Fibroblast of skin of back (primary cell): Measurements from ENCODE around the gene PTBP1.
A peak's percentile ranks its signal among the peaks of the same experiment; 100 is the strongest.

Experiments used
- DNase-seq: peaks from one replicate; pipeline ENCODE4 v3.0.0-alpha.2; 2013

PTBP1 gene

GRCh38 chr19:772730-773436 is 24.4 kb upstream of the PTBP1 start:
- no peak for DNase-seq

GRCh38 chr19:776549-776948 is 20.7 kb upstream of the PTBP1 start:
- DNase-seq, result no peak

DNA sequence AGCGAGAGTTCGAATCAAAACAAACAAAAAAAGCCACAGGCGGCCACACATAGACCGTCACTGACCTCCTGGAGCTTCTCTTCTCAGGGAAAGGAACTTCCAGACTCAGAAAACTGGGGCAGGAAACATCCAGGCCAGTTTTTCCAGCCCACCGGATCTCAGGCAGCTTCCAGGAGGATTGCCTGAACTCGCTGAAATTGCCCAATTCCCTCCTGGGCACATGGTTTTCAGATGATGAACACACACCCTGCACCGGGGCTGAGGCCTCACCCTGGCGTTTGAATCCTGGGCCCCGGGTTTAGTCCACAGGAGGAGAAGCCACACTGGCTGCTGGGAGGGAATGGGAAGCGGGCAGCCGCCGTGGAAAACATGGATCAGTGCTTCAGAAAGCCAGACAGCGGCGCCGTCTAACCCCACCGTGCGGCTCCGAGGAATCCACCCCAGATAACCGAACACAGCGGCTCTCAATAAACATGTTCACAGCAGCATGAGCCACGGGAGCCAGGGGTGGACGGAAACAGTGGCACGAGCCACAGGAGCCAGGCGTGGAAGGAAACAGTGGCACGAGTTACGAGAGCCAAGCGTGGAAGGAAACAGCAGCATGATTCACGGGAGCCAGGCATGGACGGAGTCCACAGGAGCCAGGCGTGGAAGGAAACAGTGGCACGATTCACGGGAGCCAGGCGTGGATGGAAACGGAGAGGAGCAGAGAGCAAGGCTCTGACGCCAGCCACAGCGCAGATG is 18.2 kb upstream of the PTBP1 start:
- peak; percentile 97 for DNase-seq

DNA sequence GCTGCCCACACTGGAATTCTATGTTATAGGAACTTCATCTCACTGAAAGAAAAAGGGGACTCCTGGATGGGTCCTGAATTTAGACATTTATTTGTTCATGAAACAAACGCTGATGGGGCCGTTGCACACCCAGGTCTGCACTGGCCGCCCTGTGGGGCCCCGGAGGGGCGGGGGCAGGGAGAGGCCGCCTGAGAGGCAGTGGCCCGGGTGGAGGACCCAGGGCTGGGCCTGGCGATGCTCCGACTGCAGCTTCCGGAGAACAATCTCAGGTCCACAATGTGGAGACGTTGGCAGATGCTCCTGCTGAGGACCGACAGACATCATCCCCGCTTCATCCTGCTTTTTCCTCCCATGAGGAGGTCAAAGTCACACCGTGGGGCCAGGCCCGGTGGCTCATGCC is 16.3 kb upstream of the PTBP1 start:
- no peak for DNase-seq

DNA sequence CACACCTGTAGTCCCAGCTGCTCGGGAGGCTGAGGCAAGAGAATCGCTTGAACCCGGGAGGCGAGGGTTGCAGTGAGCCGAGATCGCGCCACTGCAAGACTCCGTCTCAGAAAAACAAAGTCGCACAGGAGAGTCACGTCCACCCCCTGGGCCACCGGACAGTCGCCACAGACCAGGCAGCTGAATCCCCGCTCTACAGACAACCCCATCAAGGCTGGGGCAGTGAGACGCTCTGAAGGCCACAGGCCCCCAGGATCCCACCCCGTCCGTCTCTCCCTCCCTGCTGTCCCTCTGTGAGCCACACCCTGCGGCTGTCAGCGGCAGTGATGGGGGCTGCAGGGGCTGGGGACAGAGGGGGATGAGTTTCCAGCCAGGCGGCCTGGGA is 15.5 kb upstream of the PTBP1 start:
- DNase-seq, result no peak

DNA sequence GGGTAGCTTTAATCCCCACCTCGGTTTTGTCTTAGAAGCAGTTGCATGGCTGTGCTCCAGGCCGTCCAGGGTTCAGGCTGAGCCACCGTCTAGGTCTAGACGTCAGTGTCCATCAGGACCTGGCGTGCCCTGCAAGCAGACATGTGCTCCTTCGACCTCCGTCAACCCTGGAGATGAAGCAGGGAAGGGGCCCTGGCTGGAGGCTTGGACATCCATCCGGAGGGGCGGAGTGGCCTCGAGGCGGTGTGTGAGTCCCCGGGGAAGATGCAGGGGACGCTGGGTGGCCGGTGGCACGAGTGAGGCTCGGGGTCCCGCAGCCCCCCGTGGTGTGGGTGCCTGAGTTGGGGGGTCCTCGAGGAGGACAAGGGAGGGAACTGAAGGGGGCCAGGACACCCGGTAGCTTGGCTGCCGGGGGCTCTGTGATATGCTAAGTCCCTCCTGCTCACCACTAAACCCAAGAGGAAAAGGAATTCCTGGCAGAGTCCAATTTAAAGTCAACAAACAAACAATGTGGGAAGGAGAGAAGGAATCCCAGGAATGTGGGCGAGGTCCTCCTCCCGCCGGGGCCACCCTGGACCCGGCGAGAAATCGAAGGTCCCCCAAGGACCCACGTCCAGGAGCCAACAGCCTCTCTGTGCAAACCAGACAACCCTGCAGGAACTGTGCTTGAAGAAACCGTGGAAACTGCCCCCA is 14.9 kb upstream of the PTBP1 start:
- DNase-seq, result peak; percentile 88

DNA sequence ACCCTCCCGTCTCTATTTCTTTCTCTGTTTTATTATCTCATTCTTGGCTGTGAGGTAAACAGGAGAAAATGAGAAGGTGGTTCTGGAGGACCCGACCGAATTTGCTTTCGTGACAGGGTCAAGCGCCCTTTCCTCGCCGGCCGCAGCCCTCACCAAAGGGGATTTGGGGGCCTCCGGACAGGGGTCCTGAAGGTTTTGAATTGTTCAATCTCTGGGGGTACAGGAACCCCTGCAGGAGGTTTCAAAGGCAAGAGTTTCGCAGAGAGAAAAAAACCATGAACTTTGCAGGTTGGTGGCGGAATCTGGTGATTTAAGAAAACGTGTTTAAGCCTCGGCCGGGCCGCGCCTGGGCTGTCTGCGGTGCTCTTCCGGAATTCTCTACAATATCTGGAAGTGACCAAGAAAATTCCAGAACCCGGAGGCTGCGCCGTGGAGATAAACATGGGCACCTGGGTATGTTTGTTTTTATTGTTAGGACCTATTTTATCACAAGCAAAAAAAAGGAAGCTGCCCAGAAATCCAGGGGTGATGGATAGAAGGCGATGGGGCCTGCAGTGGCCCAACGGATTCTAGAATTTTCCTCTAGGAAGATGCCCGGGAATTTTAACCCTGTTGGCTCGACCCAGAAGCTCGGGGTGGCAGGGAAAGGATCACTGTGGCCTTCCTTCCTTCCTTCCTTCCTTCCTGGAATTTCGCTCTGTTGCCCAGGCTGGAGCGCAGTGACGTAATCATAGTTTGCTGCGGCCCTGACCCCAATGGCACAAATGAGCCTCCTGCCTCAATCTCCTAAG is 14.2 kb upstream of the PTBP1 start:
- DNase-seq, result no peak

DNA sequence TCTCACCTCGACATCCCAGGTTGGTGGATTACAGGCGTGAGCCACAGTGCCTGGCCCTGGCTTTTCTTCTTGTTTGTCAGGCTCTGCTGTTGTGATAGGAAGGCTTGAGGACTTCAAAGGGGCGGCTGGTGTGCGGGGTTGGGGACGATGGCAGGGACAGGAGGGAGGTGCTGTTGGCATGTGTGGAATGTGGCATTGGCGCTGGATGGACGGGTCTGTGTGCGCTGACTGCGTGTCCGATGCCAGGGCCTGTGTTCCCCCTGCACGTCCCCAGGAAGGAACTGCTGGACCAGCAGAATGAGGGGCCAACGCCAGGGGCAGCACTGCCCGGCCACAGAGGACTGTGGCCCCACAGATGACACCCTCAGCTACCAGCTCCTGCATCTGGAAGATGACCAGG is 12.7 kb upstream of the PTBP1 start:
- DNase-seq, result no peak

DNA sequence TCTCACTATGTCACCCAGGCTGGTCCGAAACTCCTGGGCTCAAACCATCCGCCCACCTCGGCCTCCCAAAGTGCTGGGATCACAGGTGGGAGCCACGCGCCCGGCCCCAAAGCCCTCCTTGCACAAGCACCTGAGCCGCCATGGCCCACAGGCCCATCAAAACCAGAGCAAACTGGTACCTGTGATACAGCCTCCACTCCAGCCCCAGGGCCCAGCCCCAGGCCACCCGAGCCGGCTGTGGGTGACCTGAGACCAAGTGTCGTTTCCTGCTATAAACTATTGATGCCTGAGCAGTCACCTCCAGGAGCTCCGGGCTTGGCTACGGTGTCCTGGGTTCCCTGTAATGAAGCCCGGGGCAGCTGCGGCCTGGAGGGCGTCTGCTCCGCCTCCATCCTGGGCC is 9.7 kb upstream of the PTBP1 start:
- DNase-seq, result no peak

DNA sequence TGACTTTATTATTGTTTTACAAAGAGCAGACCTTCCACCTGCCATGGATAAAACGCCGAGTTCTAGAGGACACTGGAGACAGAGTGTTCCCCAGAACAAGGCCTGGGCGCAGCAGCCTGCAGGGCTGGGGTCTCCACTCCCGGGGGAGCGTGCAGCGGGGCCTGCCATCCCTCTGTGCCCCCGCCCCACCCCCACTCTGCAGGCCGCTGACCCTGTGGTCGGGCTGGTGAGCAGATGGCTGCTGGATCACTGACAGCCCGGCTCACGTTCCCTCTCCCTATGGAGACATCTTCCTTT is 8.6 kb upstream of the PTBP1 start:
- DNase-seq, result no peak

GRCh38 chr19:788983-789700 is 8.1 kb upstream of the PTBP1 start:
- DNase-seq, result peak; percentile 46

DNA sequence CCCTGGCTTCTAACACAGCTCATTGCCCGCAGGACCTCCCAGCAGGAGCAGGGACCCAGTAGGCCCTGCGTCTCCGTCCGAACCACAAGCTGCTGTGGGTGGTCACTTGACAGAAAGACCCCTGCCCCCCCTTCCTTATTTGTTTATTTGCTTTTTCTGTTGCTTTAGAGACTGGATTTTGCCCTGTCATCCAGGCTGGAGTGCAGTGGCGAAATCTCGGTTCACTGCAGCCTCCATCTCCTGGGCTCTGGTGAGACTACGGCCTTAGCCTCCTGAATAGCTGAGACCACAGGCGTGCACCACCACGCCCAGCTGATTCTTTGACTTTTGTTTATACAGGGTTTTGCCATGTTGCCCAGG is 7.6 kb upstream of the PTBP1 start:
- no peak for DNase-seq

GRCh38 chr19:791007-791566 is 6.2 kb upstream of the PTBP1 start:
- DNase-seq, result no peak

GRCh38 chr19:791567-792305 is 5.5 kb upstream of the PTBP1 start:
- DNase-seq, result no peak

GRCh38 chr19:792306-792885 is 4.9 kb upstream of the PTBP1 start:
- no peak for DNase-seq

GRCh38 chr19:793806-794205 is 3.4 kb upstream of the PTBP1 start:
- no peak for DNase-seq

DNA sequence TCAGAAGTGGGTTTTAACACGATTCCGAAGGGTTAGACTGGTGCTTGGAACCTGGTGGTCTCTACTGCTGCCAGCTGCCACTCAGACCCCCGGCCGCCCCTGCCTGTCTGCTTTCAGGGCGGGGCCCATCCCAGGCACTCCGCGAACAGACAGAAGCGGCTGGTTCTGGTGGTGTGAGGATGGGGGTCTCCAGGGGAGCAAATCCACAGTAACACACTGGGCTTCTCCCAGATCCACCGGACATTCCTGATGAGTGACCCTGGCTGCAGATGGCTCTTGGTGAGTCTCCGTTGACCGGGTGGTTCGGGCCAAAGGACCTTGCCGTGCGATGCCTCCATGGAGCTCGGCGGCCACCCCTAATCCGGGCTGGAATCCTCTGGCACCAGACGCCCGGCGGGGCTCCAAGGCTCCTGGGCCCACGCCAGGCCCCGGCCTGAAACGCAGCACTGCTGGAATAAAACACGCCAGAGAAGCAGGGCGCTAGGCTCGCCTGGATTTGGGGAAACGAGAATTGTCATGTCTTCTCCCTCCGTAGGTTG is 2.1 kb upstream of the PTBP1 start:
- DNase-seq, result no peak

- DNase-seq, result no peak
Observed at GRCh38 chr19:795691-796581, 1.3 kb upstream of the PTBP1 start.

- peak; percentile 92 for DNase-seq
Observed at GRCh38 chr19:797528-798414, 519 bp downstream of the PTBP1 start.
